HCT116 (cell line): ENCODE data around the gene ZNF735. TPM values are rescaled to one million over a fixed set of nuclear protein-coding genes. Genes with fewer than 3 reads are reported as not detected.
"Not testable (repeated sequence)": the region's sequence is repeated elsewhere in the genome, so short reads cannot be mapped to it uniquely, and the experiment has no call there.

Experiments used
- ATAC-seq: fragments of 200-7000 bp; cut with Tn5 transposase; 2 replicates; pipeline ENCODE4 v1.9.1; 2020; ENCODE audit warnings: mild to moderate bottlenecking, moderate library complexity
- Bru-seq: library from RNA; stranded (reverse); fragments of 400-500 nt; gene quantifications from one replicate; lab custom pipeline; 2021; lab: Mats Ljungman, UMichigan
- BruChase-seq, 2 experiments: library from RNA; stranded (reverse); fragments of 400-500 nt; gene quantifications; one replicate each; lab custom pipeline; 2021; lab: Mats Ljungman, UMichigan
- BruUV-seq: library from RNA; stranded (reverse); fragments of 400-500 nt; replicated peaks from 2 replicates; lab custom pipeline; 2021; lab: Mats Ljungman, UMichigan
- CTCF ChIA-PET: fragments of 300-600 bp; sonication (Branson Sonifier 250); formaldehyde crosslinking; loops from one replicate; lab custom pipeline; 2021; ENCODE audit warnings: antibody characterized with exemption; lab: Charles Lee
- POLR2A ChIA-PET: fragments of 300-600, 350-600 bp; sonication (Branson Sonifier 250); formaldehyde crosslinking; loops from one replicate; lab custom pipeline; 2021; ENCODE audit warnings: antibody characterized with exemption; lab: Charles Lee
- RAD21 ChIA-PET, 2 experiments: fragments of 300-600 bp; sonication (Branson Sonifier 250); formaldehyde crosslinking; loops; one replicate each; lab custom pipeline; 2023; ENCODE audit warnings: low total read pairs in 2 of 2; ENCODE audit not compliant: uncharacterized antibody in 2 of 2, unreplicated experiment in 2 of 2, low non-redundant PET in 1 of 2; lab: Charles Lee
- DNase-seq: peaks from one replicate; pipeline ENCODE4 v3.0.0-alpha.2; 2010; ENCODE audit warnings: low read depth, low spot score
- H2AFZ ChIP-seq: fragments of 200-600 bp; shearing (Covaris generic), sonication (generic); 2 replicates; pipeline ENCODE4 v1.6.1; 2017; ENCODE audit warnings: low read depth, mixed run types, mixed read lengths, antibody characterized with exemption, low read length; ENCODE audit not compliant: poor library complexity, severe bottlenecking
- H3K27ac ChIP-seq: 2 replicates; pipeline ENCODE4 v1.5.1; 2012; ENCODE audit warnings: low read depth, low read length
- H3K27me3 ChIP-seq: fragments of 200-600 bp; sonication (generic); 2 replicates; pipeline ENCODE4 v1.6.1; 2016; ENCODE audit warnings: mixed run types, low read length, mixed read lengths; ENCODE audit not compliant: insufficient read depth
- H3K36me3 ChIP-seq, 2 experiments: fragments of 200-500 bp in 1 of 2; fragments of 200-600 bp in 1 of 2; sonication (Bioruptor generic) in 1 of 2; sonication (generic) in 1 of 2; 2 replicates each; pipeline versions ENCODE4 v1.5.1 to v1.6.1; 2014 to 2016; ENCODE audit warnings: low read length in 2 of 2, inconsistent platforms in 1 of 2, mixed read lengths in 1 of 2, mixed run types in 1 of 2; ENCODE audit not compliant: insufficient read depth in 2 of 2, control insufficient read depth in 1 of 2
- H3K4me1 ChIP-seq, 2 experiments: fragments of 200-600 bp in 1 of 2; sonication (generic) in 1 of 2; 2 replicates each; pipeline versions ENCODE4 v1.5.1 to v1.6.1; 2012 to 2017; ENCODE audit warnings: low read length in 2 of 2, inconsistent platforms in 1 of 2, mild to moderate bottlenecking in 1 of 2, mixed read lengths in 1 of 2, mixed run types in 1 of 2, moderate library complexity in 1 of 2; ENCODE audit not compliant: insufficient read depth in 2 of 2, control insufficient read depth in 1 of 2
- H3K4me2 ChIP-seq: fragments of 200-600 bp; sonication (generic); 2 replicates; pipeline ENCODE4 v1.6.1; 2017; ENCODE audit warnings: mixed run types, low read length, mixed read lengths
- H3K4me3 ChIP-seq, 2 experiments: fragments of 200-600 bp in 1 of 2; sonication (generic) in 1 of 2; replicated peaks in 1 of 2; 2 replicates each; pipeline ENCODE4 v1.5.1; 2011 to 2016; ENCODE audit warnings: low read length in 2 of 2, control low read depth in 1 of 2, low read depth in 1 of 2, mild to moderate bottlenecking in 1 of 2, mixed read lengths in 1 of 2, mixed run types in 1 of 2
- H3K79me2 ChIP-seq: fragments of 200-600 bp; sonication (generic); 2 replicates; pipeline ENCODE4 v1.6.1; 2017; ENCODE audit warnings: mild to moderate bottlenecking, mixed run types, low read length, moderate library complexity, mixed read lengths; ENCODE audit not compliant: insufficient read depth
- H3K9ac ChIP-seq: fragments of 200-600 bp; sonication (generic); 2 replicates; pipeline ENCODE4 v1.6.1; 2016; ENCODE audit warnings: low read length, mixed read lengths
- H3K9me2 ChIP-seq: fragments of 200-600 bp; sonication (generic), shearing (Covaris generic); 2 replicates; pipeline ENCODE4 v1.6.1; 2017; ENCODE audit warnings: mixed run types, mild to moderate bottlenecking, moderate library complexity; ENCODE audit not compliant: insufficient read depth
- H3K9me3 ChIP-seq, 2 experiments: fragments of 200-500 bp in 1 of 2; fragments of 200-600 bp in 1 of 2; sonication (Bioruptor generic) in 1 of 2; sonication (generic) in 1 of 2; 2 replicates each; pipeline ENCODE4 v1.6.1; 2014 to 2017; ENCODE audit warnings: low read length in 2 of 2, mixed read lengths in 2 of 2, inconsistent platforms in 1 of 2, low read depth in 1 of 2, mild to moderate bottlenecking in 1 of 2, mixed run types in 1 of 2, moderate library complexity in 1 of 2; ENCODE audit not compliant: control insufficient read depth in 1 of 2, insufficient read depth in 1 of 2
- H4K20me1 ChIP-seq: fragments of 200-600 bp; sonication (generic), shearing (Covaris generic); 2 replicates; pipeline ENCODE4 v1.6.1; 2017; ENCODE audit warnings: mixed run types, mild to moderate bottlenecking, moderate library complexity; ENCODE audit not compliant: insufficient read depth
- FOSL1 ChIP-seq: IDR thresholded peaks from 2 replicates; pipeline ENCODE4 v1.6.1; 2012; ENCODE audit warnings: low read depth
- JUND ChIP-seq: IDR thresholded peaks from 2 replicates; pipeline ENCODE4 v1.6.1; 2012
- POLR2AphosphoS5 ChIP-seq: IDR thresholded peaks from 2 replicates; pipeline ENCODE4 v1.6.1; 2011; ENCODE audit warnings: mild to moderate bottlenecking, low read depth, low read length, moderate library complexity
- RAD21 ChIP-seq: IDR thresholded peaks from 2 replicates; pipeline ENCODE4 v1.6.1; 2012; ENCODE audit warnings: low read depth, mild to moderate bottlenecking
- SIN3A ChIP-seq: IDR thresholded peaks from 2 replicates; pipeline ENCODE4 v1.6.1; 2012; ENCODE audit warnings: low read depth
- SRF ChIP-seq: IDR thresholded peaks from 2 replicates; pipeline ENCODE4 v1.6.1; 2012; ENCODE audit warnings: low read depth
- TCF7L2 ChIP-seq: IDR thresholded peaks from 2 replicates; pipeline ENCODE4 v1.7.0; 2011; ENCODE audit warnings: borderline replicate concordance, inconsistent platforms; ENCODE audit not compliant: insufficient read depth, insufficient read length; ENCODE audit errors: extremely low read depth
- ZNF274 ChIP-seq: fragments of 200-500 bp; sonication (Bioruptor generic); IDR thresholded peaks from 2 replicates; pipeline ENCODE4 v1.6.1; 2014; ENCODE audit warnings: mild to moderate bottlenecking, low read depth, low read length, inconsistent platforms
- intact Hi-C: fragments of 100-400 bp; cut with micrococcal nuclease; formaldehyde crosslinking; loops from 2 replicates; pipeline ENCODE4 v1.10.0; 2022
- long read RNA-seq: library from polyadenylated mRNA; unstranded; transcript quantifications from one replicate; pipeline ENCODE4 v2.0.0, GENCODE V29; 2021; ENCODE audit not compliant: unreplicated experiment
- polyA plus RNA-seq: library from polyadenylated mRNA; unstranded; fragments of >200 nt; gene quantifications from 2 replicates; pipeline ENCODE4 v1.2.1, GENCODE V29; 2012; ENCODE audit warnings: missing spikeins
- total RNA-seq: library from RNA; stranded (reverse); gene quantifications from one replicate; pipeline ENCODE4 v1.2.1, GENCODE V29; 2021; ENCODE audit not compliant: unreplicated experiment
- TF ChIP-seq, protein P1 (sequence below): IDR thresholded peaks from 2 replicates; pipeline ENCODE4 v1.6.1; 2012
- TF ChIP-seq, protein P2 (sequence below): IDR thresholded peaks from 2 replicates; pipeline ENCODE4 v1.6.1; 2012; ENCODE audit warnings: low read depth
- TF ChIP-seq, protein P3 (sequence below): IDR thresholded peaks from 2 replicates; pipeline ENCODE4 v1.6.1; 2011; ENCODE audit warnings: mild to moderate bottlenecking, low read length, moderate library complexity; ENCODE audit not compliant: insufficient replicate concordance; ENCODE audit errors: extremely low read depth

Gene ZNF735
- total RNA-seq = not detected
- polyA plus RNA-seq = not detected in 2 replicates
- Bru-seq, nascent RNA = not detected
- not detected for BruChase-seq, experiment 1, labeled RNA remaining after a 6-hour chase
- BruChase-seq, experiment 2, labeled RNA remaining after a 2-hour chase = not detected
- long read RNA-seq = 0 reads

DNA sequence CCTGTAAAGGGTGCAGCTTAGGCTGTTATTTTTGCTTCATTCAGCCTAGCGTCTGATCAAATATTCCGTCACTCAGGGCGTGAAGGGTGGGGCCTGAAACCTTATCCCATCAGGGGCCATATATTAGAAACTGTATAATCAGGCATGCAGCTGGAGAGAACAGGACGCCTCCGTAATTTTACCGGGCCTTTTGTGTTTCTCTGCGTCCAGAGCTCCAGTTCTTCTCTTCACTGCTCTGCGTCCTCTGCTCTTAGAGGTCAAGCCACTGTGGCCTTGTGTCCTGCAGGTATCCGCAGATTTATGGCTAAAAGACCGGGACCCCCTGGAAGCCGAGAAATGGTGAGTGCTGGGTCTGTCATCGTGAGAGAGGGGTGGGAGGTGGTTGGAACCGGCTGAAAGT, at the start of gene ZNF735:
ZNF735 (plus strand) TSS at position 301 of the 400 bp plus-strand sequence; CDS start at position 301, 0 bp downstream.
- Histone ChIP-seq H3K27ac (no peak within 1 kb of the TSS), H2AFZ (no peak within 1 kb of the TSS), H3K4me2 (no peak within 1 kb of the TSS), H3K4me1 (no peaks in the 10 kb centered on the region), H3K9me2 (no peaks in the 10 kb centered on the region), H3K36me3 (no peaks in the 10 kb centered on the region), H3K9me3 (peaks cover 0 to 6% of the 10 kb centered on the region in 2 experiments; a peak in 1 of 4 replicates), H3K4me3 (no peak within 1 kb of the TSS), H3K9ac (no peak within 1 kb of the TSS), H4K20me1 (no peaks in the 10 kb centered on the region), H3K27me3 (no peaks in the 10 kb centered on the region), H3K79me2 (no peaks in the 10 kb centered on the region)
- ChIA-PET RAD21 (no interaction called here), CTCF (no interaction called here), POLR2A (no interaction called here)
- intact Hi-C loops = no loop called here
- BruUV-seq = no TSS peak
- ATAC-seq (no peak), DNase-seq (no peak)
- TF ChIP-seq, protein P1, sequence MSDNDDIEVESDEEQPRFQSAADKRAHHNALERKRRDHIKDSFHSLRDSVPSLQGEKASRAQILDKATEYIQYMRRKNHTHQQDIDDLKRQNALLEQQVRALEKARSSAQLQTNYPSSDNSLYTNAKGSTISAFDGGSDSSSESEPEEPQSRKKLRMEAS = no peak
- TF ChIP-seq FOSL1 (no peak), ZNF274 (no peak), JUND (no peak), TCF7L2 (no peak), SRF (no peak), SIN3A (no peak), POLR2AphosphoS5 (no peak), RAD21 (no peak)
- TF ChIP-seq, protein P2, sequence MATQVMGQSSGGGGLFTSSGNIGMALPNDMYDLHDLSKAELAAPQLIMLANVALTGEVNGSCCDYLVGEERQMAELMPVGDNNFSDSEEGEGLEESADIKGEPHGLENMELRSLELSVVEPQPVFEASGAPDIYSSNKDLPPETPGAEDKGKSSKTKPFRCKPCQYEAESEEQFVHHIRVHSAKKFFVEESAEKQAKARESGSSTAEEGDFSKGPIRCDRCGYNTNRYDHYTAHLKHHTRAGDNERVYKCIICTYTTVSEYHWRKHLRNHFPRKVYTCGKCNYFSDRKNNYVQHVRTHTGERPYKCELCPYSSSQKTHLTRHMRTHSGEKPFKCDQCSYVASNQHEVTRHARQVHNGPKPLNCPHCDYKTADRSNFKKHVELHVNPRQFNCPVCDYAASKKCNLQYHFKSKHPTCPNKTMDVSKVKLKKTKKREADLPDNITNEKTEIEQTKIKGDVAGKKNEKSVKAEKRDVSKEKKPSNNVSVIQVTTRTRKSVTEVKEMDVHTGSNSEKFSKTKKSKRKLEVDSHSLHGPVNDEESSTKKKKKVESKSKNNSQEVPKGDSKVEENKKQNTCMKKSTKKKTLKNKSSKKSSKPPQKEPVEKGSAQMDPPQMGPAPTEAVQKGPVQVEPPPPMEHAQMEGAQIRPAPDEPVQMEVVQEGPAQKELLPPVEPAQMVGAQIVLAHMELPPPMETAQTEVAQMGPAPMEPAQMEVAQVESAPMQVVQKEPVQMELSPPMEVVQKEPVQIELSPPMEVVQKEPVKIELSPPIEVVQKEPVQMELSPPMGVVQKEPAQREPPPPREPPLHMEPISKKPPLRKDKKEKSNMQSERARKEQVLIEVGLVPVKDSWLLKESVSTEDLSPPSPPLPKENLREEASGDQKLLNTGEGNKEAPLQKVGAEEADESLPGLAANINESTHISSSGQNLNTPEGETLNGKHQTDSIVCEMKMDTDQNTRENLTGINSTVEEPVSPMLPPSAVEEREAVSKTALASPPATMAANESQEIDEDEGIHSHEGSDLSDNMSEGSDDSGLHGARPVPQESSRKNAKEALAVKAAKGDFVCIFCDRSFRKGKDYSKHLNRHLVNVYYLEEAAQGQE = no peak
- TF ChIP-seq, protein P3, sequence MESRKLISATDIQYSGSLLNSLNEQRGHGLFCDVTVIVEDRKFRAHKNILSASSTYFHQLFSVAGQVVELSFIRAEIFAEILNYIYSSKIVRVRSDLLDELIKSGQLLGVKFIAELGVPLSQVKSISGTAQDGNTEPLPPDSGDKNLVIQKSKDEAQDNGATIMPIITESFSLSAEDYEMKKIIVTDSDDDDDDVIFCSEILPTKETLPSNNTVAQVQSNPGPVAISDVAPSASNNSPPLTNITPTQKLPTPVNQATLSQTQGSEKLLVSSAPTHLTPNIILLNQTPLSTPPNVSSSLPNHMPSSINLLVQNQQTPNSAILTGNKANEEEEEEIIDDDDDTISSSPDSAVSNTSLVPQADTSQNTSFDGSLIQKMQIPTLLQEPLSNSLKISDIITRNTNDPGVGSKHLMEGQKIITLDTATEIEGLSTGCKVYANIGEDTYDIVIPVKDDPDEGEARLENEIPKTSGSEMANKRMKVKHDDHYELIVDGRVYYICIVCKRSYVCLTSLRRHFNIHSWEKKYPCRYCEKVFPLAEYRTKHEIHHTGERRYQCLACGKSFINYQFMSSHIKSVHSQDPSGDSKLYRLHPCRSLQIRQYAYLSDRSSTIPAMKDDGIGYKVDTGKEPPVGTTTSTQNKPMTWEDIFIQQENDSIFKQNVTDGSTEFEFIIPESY = no peak

DNA sequence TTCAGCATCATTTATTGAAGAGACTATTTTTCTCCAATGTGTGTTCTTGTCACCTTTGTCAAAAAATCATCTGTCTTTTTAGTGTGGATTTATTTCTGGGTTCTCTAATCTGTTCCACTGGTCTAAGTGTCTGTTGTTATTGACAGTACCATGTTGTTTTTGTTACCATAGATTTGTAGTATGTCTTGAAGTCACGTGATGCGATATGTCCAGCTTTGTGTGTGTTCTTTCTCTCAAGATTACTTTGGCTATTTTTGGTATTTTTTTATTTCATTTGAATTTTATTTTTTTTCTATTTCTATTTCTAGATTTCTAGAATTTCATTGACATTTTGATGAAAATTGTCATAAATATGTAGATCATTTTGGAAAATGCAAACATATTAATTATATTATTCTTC, 36.0 kb upstream of the ZNF735 start:
- POLR2A ChIA-PET, H3K79me2 ChIP-seq: not testable (repeated sequence)

More for the DNA sequence above, 36.0 kb upstream of the ZNF735 start:
- RAD21 ChIA-PET, DNase-seq, CTCF ChIA-PET, H3K27me3 ChIP-seq, ATAC-seq, BruUV-seq, intact Hi-C loops, H3K9ac ChIP-seq, H3K36me3 ChIP-seq, H3K9me2 ChIP-seq, H3K4me1 ChIP-seq, H4K20me1 ChIP-seq, H3K9me3 ChIP-seq, H3K4me3 ChIP-seq, H2AFZ ChIP-seq, H3K27ac ChIP-seq, H3K4me2 ChIP-seq: not testable (repeated sequence)
